Ramos (cell line): Measurements from ENCODE around the gene MBNL1.

Experiments
- in situ Hi-C: fragments of 300-500 bp; cut with MboI; formaldehyde crosslinking; loops from one replicate; pipeline ENCODE4 v1.14.3; 2022; ENCODE audit warnings: low sequenced_read_pairs; ENCODE audit not compliant: unreplicated experiment

The MBNL1 gene

GRCh38 chr3:152339881-152340505 lies 71.3 kb downstream of the MBNL1 start:
- in situ Hi-C loops: no loop called here

DNA sequence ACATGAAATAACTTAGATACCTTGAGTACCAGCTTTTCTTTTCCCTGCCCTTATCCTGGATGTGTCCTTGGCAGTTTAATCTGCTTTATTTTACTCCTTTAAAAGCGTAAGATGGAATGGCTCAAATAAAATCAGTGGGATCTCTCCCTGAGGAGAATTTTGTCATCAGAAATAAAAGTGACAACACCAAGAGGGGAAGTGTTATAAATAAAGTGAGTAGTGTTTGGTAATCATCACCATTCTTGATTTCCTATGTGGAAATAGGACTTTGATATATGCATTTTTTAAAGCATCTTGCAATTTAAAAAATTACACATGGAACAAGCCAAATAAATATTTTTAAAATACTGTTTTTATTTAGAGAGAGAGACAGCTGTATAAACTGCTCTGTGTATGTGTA lies 76.5 kb downstream of the MBNL1 start:
- in situ Hi-C loops: no loop called here

- in situ Hi-C loops: no loop called here
These were observed 77.3 kb downstream of the MBNL1 start for GRCh38 chr3:152346058-152346457.

GRCh38 chr3:152346740-152347139 lies 78.0 kb downstream of the MBNL1 start:
- in situ Hi-C loops: no loop called here

- in situ Hi-C loops: no loop called here
These were observed 79.9 kb downstream of the MBNL1 start for GRCh38 chr3:152348436-152349177.

DNA sequence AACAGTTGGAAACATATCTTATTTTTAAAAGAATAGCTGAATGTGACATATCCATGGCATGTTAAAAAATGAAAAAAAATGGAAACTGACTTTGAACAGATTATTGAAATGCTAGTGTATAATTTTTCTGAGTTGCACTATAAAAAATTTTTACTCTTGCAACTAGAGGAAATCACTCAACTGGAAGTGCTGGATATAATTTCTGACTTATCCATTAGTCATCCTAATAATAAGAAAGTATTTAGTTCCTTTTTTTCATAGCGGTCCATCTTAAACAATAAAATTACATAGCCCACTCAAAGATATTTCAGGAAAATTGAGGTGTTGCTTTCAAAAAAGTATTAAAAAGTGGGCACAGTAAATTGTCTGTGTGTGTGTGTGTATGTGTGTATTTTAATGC lies 80.7 kb downstream of the MBNL1 start:
- in situ Hi-C loops: no loop called here

DNA sequence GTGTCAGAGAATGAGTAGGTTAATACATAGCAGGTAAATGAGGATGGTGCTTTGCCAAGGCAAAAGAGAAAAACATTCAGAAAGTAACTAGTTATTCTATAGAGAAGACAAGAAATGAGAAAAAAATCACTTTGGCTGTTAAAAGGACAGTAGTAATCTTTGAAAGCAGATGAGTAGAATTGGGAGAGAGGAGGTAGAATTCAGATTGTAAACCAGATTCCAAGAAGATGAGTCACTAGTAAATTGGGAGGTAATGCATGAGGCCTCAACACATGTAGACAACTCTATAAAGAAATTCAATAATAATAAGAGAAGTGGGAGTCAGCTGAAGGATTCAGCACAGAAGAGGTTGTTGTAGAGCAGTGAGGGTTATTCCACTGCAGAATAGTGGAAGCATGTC lies 81.4 kb downstream of the MBNL1 start:
- in situ Hi-C loops: no loop called here

DNA sequence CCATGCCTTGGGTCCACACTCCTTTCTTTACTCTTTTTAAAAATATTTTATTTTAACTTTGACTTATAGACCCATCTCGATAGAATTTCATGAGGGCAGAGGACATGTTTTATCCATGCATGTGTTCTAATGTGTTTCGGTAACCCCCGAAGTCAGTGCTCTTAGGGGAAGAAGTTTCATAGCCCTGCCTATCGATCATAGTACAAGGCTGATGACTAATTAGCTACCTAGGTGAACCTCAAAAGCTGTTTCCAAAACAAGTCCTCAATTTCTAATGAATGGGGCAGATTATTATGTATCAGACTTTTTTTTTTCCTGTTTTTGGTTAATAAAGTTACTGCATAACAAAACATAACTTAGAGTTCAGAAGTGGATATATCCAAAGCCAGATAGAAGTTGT lies 82.0 kb downstream of the MBNL1 start:
- in situ Hi-C loops: no loop called here

DNA sequence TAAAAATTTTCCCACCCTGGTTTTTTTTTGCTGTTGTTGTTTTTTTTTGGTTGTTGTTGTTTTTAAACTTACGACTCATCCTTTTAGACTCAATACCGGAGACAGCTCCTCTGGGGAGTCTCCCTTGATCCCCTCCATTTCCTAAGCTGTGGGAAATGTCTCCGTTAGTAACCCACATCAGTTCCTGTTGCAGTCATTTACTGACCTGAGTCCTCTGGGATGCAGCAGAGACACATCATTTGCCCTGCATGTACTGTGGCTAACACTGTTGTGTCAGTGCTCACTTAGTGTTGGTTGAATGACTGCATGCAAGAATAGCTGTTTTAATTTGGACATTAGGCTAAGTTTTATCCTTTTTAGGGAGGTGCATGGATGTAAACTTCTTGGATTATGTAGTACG lies 83.8 kb downstream of the MBNL1 start:
- in situ Hi-C loops: no loop called here

- in situ Hi-C loops: no loop called here
These were observed 84.8 kb downstream of the MBNL1 start for GRCh38 chr3:152353578-152353977.

GRCh38 chr3:152355744-152356665 lies 87.3 kb downstream of the MBNL1 start:
- in situ Hi-C loops: no loop called here

GRCh38 chr3:152356870-152357276 lies 88.1 kb downstream of the MBNL1 start:
- in situ Hi-C loops: no loop called here

DNA sequence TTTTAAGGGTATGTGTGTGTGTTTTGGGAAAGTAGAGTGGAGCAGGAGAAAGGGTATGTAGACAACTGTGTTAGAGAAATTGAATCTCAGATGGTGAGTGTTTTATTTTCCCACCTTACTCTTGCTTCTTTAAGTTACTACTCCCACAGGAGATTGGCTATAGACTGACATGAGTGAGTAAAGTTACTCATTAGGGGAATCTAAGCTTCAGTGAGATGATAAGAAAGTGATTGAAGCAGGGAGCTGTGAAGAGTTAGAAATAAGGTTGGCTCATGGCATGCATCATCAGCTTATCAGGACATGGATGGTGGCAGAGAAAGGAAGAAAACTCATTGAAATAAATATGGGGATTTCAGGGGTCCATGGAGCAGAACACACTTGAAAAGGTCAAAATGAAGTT lies 88.9 kb downstream of the MBNL1 start:
- in situ Hi-C loops: no loop called here

DNA sequence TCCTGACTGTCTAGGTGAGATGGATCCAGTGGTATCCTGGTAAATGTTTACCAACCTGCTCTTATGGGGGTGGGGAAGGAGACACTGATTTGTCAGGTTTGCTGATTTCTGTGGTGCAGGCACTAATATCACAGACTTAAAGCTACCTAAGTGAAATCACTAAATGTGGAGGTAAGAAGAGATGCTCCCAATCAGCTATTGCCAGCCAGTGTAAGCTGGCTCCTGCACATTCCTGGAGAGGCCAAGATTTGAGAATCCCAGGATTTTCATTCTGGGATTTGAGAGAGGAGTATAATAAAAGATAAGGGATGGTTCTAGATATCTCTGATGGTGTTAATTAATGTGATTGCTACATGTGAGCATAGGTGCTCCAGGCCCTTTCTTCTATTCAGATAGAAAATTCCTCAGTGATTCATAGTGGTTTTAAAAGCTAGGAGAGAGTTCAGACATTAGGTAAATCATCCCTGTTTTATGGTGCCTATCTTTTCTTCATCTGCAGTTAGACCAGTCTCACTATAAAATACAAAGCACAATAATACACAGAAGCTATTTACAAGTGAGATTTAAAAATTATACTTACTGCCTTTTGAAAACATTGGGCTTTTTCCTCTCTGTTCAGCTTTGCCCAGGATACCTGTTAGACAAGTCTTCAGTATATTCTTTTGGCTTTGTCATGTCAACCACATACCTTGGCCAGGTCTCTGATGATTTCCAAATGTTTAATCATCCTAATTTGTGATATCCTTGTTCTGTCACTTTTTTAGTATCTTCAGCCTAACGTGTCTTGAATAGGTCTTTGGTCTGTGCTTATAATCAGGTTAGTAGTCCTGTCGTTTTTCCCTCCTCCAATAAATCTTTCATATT lies 90.9 kb downstream of the MBNL1 start:
- in situ Hi-C loops: no loop called here

GRCh38 chr3:152360302-152360701 lies 91.6 kb downstream of the MBNL1 start:
- in situ Hi-C loops: no loop called here

GRCh38 chr3:152360966-152361365 lies 92.2 kb downstream of the MBNL1 start:
- in situ Hi-C loops: no loop called here

DNA sequence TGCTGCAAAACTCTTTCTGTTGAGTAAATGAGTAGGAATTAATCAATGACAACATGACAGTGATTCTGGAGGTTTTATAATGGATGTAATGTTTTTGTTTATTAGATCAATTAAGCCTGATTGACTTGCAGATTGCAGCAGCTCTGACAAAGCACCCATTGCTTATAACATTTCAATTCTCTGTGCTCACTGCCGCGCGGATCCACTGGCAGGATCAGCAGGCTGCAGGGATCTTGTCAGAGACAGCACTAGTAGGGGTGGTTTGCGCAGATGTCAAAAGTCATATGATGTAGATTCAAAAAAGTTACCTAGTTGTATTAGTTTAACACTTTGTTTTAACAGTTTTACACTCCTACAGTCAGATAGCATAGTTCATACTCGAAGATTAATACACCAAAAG lies 93.4 kb downstream of the MBNL1 start:
- in situ Hi-C loops: no loop called here

- in situ Hi-C loops: no loop called here
These were observed 95.5 kb downstream of the MBNL1 start for GRCh38 chr3:152364237-152364636.

DNA sequence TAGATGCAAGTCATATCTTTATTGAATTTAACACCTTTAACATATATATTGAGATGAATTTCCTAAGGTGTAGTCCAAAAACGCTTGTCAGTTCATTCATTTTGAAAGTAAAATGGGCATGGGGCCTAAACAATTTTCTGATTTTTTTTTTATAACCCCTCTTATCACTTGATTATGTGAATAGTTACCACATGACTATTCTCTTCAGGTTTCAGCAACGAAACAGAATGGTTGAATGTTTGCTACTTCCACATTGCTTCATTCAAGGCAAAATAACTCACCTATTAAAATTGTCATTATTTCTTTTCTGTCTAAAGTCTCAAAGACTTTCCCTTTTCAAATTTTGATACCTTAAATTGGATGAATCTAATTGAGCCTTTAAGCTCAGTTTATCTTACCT lies 96.4 kb downstream of the MBNL1 start:
- in situ Hi-C loops: no loop called here
